Raji (cell line): ENCODE results near the gene BST2.

ENCODE experiments used
- POLR2A ChIP-seq: IDR thresholded peaks from 2 replicates; pipeline ENCODE4 v1.6.1; 2011; ENCODE audit warnings: low read depth, low read length, control low read depth; ENCODE audit not compliant: insufficient read depth

BST2 gene

DNA sequence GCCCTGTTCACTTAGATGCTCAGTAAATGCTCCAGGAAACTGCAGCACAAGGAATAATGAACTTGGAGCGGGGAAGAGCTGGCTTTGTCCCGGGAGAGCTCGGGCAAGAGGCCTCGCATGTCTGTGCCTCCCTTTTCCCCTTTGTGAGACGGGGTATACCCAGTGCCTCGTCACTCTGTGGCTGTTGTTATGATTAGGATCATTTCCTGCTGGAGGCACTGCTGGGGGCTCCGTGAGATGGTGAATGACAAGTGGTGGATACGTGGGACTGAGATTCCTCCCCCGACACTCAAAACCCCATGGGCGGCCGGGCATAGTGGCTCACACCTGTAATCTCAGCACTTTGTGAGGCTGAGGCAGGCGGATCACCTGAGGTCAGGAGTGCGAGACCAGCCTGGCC is 27.2 kb downstream of the BST2 start:
- TF ChIP-seq POLR2A, result no peak

- no peak for TF ChIP-seq POLR2A
Measured at GRCh38 chr19:17376935-17377600, 28.4 kb downstream of the BST2 start, which contains the start of gene PLVAP. Gene PLVAP (minus strand): TSS chr19:17377342. CDS start chr19:17377288, 54 bp downstream.

- no peak for TF ChIP-seq POLR2A
Measured at GRCh38 chr19:17370026-17370587, 35.3 kb downstream of the BST2 start.

DNA sequence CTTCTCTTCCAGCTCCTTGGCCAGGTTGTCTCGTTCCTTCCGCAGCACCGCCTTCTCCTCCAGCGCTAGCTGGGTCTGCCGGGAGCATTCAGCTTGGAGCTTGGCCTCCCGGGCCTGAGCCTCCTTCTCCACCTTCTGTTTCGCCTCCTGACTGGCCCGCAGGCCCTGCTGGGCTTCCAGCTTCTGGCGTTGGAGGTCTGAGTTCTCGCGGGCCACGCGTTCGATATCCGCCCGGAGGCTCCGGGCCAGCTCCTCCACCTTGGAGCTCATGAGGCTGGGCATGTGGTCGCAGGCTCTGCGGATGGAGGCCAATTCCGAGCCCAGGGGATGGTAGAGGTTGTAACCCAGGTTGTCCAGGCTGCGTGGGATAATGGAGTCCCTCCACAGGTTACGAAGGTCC is 40.1 kb downstream of the BST2 start:
- no peak for TF ChIP-seq POLR2A

DNA sequence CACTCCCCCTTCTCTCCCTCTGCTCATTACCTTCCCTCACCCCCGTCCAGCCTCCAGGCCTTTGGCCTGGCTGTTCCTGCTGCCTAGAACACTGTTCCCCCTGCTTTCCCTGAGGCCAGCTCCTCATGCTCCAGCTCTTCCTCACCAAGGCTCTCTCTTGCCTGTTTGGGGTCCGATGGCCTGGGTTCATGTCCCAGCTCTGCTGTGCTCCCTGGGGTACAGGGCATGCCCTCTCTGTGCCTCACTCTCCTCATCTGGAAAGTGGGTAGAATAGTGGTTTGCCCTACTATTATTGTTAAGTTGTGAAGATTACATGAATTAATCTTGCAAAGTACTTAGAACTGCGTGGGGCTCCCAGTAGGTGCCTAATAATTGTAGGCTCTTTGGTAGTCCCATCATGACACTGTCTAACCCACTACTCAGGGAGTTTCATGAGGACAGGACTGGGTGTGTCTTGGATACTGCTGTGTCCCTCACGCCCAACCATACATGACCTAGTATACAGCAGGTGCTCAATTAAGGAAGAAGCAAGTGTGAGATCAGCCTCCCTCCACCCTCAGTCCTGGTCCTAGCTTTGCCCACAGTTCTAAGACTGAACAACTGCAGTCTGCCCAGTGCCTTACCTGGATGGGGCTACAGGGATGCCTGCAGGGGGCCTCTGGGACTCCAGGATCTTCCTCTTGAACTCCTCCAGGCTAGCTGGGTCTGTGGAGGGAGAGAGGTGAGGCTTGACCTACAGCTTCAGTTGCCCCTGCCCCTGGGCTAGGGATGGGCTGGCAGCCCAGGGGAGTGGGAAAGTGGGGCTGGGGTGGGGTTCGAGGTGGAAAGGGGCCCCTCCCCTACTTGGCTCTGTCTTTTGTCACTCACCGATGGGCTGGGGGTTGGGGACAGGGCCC is 45.3 kb downstream of the BST2 start:
- no peak for TF ChIP-seq POLR2A

GRCh38 chr19:17358395-17358794 is 47.0 kb downstream of the BST2 start:
- TF ChIP-seq POLR2A, result no peak

DNA sequence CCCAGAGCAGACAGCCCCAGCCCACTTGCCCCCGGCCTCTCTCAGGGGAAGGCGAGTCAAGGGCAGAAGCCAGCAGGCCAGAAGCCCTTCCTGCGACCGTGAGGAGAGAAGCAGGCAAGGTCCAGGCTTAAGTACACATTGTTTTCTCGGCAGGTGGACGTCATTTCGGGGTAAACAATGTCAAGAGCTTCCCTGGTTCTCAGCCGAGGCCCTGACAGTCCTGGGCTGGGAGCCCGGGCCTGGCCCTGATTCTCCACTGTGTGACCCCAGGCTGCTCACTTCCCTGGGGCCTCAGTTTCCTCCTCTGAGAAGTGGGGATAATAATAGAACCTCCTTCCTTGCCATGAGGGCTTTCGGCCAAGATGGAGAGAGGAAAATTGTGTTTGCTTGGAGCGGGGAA is 47.7 kb downstream of the BST2 start:
- no peak for TF ChIP-seq POLR2A

DNA sequence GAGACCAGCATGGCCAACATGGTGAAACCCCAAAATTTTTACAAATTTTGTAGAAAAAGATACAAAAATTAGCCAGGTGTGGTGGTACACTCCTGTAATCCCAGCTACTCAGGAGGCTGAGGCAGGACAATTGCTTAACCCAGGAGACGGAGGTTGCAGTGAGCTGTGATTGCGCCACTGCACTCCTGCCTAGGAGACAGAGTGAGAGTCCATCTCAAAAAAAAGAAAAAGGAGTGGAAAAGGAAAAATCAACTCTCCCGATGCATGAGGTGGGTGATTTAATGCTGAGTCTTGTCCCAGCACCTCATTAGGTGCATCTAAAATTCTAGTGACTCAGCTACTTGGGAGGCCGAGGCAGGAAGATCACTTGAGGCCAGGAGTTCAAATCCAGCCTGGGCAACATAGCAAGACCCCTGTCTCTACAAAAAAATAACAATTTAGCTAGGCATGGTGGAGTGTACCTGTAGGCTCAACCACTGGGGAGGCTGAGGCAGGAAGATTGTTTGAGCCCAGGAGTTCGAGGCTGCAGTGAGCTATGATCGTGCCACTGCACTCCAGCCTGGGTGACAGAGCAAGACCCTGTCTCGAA is 48.3 kb downstream of the BST2 start:
- TF ChIP-seq POLR2A, result no peak

- no peak for TF ChIP-seq POLR2A
Measured at GRCh38 chr19:17353386-17353785, 52.0 kb downstream of the BST2 start.
